ENCODE data around the gene HOXA11.

The HOXA11 gene

DNA sequence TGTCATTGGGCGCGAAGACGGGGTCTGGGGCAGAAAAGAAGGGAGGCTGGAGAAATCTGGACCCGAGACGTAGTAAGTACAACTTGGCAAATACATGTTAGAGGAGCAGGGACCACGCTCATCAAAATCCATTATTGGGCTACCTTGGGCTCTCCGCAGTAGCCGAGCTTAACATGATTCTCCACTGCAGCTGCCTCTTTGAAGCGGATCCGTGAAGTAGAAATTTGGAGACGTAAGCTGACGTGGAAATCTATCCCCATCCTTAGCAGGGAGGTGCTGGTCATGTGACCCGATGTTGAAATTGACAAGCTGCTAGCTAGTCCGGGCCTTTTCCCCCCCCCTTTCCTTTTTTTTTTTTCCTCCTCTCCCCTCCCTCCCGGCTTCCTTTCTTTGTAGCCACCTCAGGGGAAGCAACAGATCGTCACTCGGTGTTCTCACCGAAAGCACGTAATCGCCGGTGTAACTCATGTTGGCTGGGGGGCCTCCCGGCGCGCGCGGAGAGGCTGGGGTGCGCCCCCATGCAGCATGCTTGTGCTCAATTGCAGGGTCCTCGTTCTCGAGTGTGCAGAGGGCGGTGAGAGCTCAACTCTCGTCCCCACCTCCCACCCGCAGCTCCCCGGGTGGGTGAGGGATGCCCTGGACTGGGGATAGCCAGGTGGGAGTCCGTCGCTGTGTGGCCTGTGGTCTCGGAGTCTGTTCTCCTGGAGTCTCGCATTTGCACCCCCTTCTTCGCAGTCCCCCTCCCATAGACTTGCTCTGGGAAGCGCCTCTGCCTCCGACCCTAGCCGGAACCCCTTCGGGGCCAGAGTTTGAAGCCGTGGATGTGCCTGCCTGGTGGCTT lies at the start of gene HOXA11:
Gene HOXA11, minus strand, starts transcription at position 220 of the 841 bp plus-strand sequence. Its CDS starts 88 bp downstream, at position 132.
- DNase-seq (ENCODE audit: low read depth in 2 of 2): peak; percentile 21 to 49
- TF ChIP-seq CTCF (IDR thresholded peaks at IDR 0.05; ENCODE audit: low read depth, low read length): no peak
- H3K4me3 ChIP-seq (replicated peaks in 1 of 2; ENCODE audit: low read depth in 2 of 2, low read length in 2 of 2): peak within 1 kb of the TSS; percentile 29 to 38

GRCh38 chr7:27229448-27229847 lies 44.4 kb upstream of the HOXA11 start:
- DNase-seq (ENCODE audit: low read depth in 2 of 2): no peak
- no peak overlapping the region for H3K4me3 ChIP-seq (replicated peaks in 1 of 2; ENCODE audit: low read depth in 2 of 2, low read length in 2 of 2)
- TF ChIP-seq CTCF (IDR thresholded peaks at IDR 0.05; ENCODE audit: low read depth, low read length): no peak

GRCh38 chr7:27224983-27225934 lies 40.2 kb upstream of the HOXA11 start:
- no peak overlapping the region for H3K4me3 ChIP-seq (replicated peaks in 1 of 2; ENCODE audit: low read depth in 2 of 2, low read length in 2 of 2)
- no peak for TF ChIP-seq CTCF (IDR thresholded peaks at IDR 0.05; ENCODE audit: low read depth, low read length)
- no peak for DNase-seq (ENCODE audit: low read depth in 2 of 2)

DNA sequence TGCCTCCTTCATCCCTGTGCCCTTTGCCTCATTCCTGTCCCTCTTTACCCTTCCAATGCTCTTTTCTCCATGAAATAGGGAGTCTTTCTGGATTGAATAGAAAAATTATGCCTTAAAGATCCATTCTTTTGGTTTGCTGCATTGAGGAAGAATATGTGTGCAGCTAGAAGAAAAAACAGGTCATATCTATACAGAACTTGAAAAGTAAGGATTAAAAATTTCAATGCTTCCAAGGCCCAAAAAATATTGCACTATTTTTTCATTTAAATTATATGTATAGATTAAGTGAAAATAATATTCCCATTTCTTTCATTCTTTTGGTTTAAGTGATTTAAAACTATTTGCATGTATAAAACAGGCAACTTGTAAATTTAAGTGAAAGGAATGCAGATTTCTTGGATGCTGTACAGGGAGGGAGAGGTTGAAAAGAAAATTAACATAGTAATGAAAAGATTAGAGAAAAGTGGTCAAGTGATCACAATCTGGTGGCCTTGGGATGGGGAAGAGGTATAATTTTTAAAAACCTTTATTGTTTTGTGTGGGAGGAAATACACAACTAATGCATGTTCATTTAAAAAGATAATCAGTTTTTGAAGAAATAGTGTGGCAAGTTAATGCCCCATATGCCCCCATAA lies 39.0 kb upstream of the HOXA11 start:
- H3K4me3 ChIP-seq (replicated peaks in 1 of 2; ENCODE audit: low read depth in 2 of 2, low read length in 2 of 2): no peak overlapping the region
- DNase-seq (ENCODE audit: low read depth in 2 of 2): no peak
- TF ChIP-seq CTCF (IDR thresholded peaks at IDR 0.05; ENCODE audit: low read depth, low read length): no peak

DNA sequence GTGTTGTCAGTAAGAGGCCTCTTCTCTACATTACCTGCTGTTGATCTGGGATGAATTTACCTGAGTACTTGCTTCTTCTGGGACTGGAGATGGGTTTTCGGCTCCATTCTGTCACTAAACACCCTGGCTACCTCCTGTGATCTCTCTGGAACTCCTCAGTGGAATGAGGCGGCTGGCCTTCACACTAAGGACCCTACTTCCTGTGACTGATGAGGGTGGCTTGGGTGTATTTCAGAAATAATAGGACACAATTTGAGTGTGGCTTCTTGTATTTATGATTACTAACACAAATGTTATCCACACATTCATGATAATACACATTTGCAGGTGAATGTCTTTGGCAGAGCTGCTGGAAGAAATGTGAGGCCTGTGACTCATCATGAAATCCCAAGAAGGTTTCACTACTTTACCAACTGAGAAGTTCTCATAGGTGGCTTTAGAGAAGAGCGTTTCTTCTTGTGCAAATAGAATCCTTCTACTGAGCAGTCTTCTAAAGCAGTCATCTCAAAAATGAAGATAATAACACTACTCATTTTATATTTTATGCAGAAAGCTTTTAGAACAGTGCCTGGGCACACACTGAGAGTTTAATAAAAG lies 36.3 kb upstream of the HOXA11 start:
- no peak for TF ChIP-seq CTCF (IDR thresholded peaks at IDR 0.05; ENCODE audit: low read depth, low read length)
- no peak for DNase-seq (ENCODE audit: low read depth in 2 of 2)
- no peak overlapping the region for H3K4me3 ChIP-seq (replicated peaks in 1 of 2; ENCODE audit: low read depth in 2 of 2, low read length in 2 of 2)

DNA sequence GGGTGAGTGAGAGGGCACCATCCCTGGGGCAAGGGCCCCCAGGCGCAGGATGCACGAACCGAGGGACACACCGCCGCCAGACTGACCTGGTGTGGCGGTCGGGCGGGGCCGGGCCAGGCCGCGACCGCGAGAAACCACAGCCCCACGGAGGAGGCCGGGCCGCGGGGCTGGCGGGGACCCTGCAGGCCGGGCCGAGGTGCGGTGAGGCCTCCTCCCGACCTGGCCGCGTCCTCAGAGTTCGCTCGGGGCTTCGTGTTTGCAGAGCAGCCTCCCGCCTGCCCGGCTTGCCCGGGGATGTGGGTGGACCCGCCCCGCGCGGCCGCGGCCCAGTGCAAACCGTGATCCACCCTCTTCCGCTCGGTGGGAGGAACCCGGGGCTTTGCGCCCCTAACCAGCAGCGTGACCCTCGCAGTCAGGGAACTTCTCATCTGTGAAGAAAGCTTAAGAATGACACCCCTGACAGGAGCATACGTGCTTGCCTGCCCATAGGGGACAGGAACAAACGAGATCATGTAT lies 35.5 kb upstream of the HOXA11 start:
- no peak for DNase-seq (ENCODE audit: low read depth in 2 of 2)
- H3K4me3 ChIP-seq (replicated peaks in 1 of 2; ENCODE audit: low read depth in 2 of 2, low read length in 2 of 2): no peak overlapping the region

More for the DNA sequence above, 35.5 kb upstream of the HOXA11 start:
- TF ChIP-seq CTCF (IDR thresholded peaks at IDR 0.05; ENCODE audit: low read depth, low read length): no peak

All from cardiac fibroblast (primary cell).